ENCODE data around the gene CDH3.
"Not testable (repeated sequence)": the region's sequence is repeated elsewhere in the genome, so short reads cannot be mapped to it uniquely, and the experiment has no call there.

The CDH3 gene

GRCh38 chr16:68700831-68701230 is 55.7 kb downstream of the CDH3 start:
- DNase-seq (ENCODE audit: low read depth in 1 of 2, low spot score in 1 of 2): no peak

- peak; percentile 52 for DNase-seq (ENCODE audit: low read depth in 1 of 2, low spot score in 1 of 2)
Observed at GRCh38 chr16:68704232-68704867, 59.2 kb downstream of the CDH3 start.

- no peak for DNase-seq (ENCODE audit: low read depth in 1 of 2, low spot score in 1 of 2)
Observed at GRCh38 chr16:68707340-68708152, 62.4 kb downstream of the CDH3 start.

DNA sequence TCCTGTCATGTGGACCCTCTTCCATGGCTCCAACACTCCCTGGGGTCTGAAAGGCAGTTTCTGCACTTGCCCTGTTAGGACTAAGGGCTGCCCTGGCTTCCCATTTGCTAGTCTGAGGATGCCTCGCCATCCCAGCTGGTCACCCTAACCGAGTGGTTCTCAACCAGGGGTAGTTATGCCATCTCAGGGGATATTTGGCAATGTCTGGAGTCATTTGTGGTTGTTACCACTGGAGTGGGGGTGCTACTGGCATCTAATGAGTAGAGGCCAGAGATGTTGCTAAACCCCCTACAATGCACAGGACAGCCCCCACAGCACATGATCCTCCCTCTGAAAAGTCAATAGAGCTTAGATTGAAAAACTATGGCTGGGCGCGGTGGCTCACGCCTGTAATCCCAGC is 65.1 kb downstream of the CDH3 start:
- no peak for DNase-seq (ENCODE audit: low read depth in 1 of 2, low spot score in 1 of 2)

- no peak for DNase-seq (ENCODE audit: low read depth in 1 of 2, low spot score in 1 of 2)
Observed at GRCh38 chr16:68711421-68712139, 66.5 kb downstream of the CDH3 start.

- no peak for DNase-seq (ENCODE audit: low read depth in 1 of 2, low spot score in 1 of 2)
Observed at GRCh38 chr16:68713361-68713760, 68.3 kb downstream of the CDH3 start.

GRCh38 chr16:68715471-68715870 is 70.4 kb downstream of the CDH3 start:
- no peak for DNase-seq (ENCODE audit: low read depth in 1 of 2, low spot score in 1 of 2)

DNA sequence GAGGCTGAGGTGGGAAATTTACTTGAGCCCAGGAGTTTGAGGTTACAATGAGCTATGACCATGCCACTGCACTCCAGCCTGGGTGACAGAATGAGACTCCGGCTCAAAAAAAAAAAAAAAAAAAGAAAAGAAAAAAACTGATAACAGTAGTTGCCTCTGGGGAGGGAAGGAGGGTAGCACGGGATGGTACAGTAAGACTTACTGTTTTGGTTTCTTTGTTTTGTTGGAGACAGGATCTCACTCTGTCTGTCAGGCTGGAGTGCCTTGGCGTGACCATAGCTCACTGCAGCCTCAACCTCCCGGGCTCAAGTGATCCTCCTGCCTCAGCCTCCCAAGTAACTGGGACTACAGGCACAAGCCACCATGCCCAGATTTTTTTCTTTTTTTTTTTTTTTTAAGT is 71.4 kb downstream of the CDH3 start:
- DNase-seq (ENCODE audit: low read depth in 1 of 2, low spot score in 1 of 2): not testable (repeated sequence)

DNA sequence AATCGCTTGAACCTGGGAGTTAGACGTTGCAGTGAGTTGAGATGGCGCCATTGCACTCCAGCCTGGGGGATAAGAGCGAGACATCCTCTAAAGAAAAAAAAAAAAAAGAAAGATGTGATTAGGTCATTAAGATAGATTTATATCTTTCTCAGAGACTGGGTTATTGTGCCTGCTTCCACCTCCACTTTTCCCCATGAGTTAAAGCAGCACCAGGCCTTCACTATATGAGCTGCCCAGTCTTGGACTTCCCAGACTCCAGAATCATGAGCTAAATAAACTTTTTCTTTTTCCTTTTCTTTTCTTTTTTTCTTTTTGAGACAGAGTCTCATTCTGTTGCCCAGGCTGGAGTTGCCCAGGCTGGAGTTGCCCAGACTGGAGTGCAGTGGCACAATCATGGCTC is 72.6 kb downstream of the CDH3 start:
- no peak for DNase-seq (ENCODE audit: low read depth in 1 of 2, low spot score in 1 of 2)

DNA sequence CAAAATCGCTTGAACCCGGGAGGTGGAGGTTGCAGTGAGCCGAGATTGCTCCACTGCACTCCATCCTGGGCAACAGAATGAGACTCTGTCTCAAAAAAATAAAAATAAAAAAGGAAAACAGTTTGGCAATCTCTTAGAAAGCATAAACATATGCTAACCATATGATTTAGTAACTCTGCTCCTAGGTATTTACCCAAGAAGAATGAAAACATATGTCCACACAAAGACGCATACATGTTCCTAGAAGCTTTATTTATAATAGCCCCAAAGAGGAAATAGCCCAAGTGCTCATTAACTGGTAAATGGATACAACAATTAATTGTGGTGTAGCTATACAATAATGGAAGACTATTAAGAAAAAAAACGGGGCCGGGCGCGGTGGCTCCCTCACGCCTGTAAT is 73.5 kb downstream of the CDH3 start:
- DNase-seq (ENCODE audit: low read depth in 1 of 2, low spot score in 1 of 2): no peak

DNA sequence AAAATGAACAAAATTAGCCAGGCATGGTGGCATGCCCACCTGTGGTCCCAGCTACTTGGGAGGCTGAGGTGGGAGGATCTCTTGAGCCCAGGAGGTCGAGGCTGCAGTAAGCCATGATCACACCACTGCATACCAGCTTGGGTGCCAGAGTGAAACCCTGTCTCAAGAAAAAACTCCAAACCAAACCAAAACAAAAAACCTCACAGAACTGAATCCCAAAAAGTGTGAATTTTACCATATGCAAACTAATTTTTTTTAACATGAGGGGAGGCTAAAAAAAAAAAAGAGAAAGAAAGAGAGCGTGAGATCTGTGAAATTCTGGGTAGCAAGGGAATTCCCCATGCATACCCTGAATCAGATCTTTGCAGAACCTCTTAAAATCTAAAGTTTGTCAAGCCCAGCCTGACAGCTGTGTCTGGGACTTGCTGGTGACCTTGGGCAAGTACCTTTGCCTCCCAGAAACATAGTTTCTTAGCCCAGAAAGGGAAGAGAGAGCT is 74.9 kb downstream of the CDH3 start:
- DNase-seq (ENCODE audit: low read depth in 1 of 2, low spot score in 1 of 2): peak in 1 of 2 donors; percentile 11

DNA sequence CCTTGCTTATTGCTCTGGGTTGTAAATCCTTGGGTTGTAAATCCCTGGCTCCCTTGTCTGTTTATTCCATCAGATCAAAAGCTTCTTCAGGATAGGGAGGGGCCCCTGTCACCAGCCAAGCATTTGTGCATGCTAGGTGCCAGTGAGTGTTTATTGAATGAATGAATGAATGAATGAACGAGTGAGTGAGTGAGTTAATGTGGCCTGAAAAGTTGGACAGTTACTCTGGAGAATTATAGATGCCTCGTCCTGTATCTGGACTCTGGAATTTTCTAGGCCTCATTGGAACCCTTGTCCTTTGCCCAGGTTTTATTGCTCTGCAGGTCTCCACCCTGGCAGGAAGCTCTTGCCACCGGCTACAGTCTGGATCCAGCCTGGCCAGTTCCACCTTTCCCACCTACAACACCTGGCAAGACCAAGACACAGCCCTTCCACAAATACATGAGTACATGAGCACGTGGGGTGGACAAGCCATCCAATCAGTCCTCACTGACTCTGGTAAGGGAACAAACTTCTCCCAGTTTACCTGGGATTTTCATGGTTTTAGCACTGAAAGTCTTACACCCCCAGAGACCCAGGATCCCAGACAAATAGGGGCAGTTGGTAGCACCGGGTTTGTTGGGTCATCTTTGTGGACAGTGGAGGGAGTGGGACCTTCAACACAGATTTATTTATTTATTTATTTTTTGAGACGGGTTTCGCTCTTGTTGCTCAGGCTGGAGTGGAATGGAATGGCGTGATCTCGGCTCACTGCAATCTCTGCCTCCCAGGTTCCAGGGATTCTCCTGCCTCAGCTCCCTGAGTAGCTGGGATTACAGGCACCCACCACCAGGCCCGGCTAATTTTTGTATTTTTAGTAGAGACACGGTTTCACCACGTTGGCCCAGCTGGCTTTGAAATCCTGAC is 77.3 kb downstream of the CDH3 start:
- DNase-seq (ENCODE audit: low read depth in 1 of 2, low spot score in 1 of 2): no peak

DNA sequence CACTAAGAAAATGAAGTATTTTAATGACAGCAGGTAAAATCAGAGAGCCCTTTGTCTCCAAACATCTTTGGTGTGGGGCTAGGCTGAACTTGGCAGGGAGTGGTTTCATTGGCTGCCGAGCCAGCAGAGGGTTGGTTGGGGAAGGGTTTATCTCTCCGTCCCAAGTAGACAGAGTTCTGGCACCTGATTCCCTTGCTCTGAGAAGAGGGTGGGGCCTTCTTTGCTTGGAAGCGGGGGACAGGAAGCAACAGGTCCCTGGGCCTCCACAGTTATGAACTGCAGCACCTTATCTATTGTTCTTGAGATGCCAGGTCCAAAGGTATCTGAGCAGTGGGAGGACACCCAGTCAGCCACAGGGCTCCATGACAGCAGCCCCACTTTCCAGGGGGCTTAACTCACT is 79.7 kb downstream of the CDH3 start:
- no peak for DNase-seq (ENCODE audit: low read depth in 1 of 2, low spot score in 1 of 2)

DNA sequence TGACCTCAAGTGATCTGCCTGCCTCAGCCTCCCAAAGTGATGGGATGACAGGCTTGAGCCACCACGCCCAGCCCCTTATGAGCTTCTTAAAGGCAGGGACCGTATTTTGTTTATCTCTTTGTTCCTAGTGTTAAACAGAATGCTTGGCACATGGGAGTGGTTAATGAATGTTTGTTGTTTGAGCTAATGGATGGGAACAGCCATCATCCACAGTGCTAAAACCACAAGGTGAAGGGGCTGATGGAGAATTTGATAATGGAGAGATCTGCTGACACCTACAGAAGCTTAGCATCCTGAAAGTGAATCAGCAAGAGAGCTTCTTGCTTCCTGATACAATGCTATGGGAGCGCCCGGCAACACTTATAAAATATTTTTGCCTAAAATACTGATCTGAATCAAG is 83.4 kb downstream of the CDH3 start:
- no peak for DNase-seq (ENCODE audit: low read depth in 1 of 2, low spot score in 1 of 2)

GRCh38 chr16:68731637-68732036 is 86.5 kb downstream of the CDH3 start:
- DNase-seq (ENCODE audit: low read depth in 1 of 2, low spot score in 1 of 2): no peak

GRCh38 chr16:68732042-68732680 is 87.1 kb downstream of the CDH3 start:
- no peak for DNase-seq (ENCODE audit: low read depth in 1 of 2, low spot score in 1 of 2)

GRCh38 chr16:68732741-68733399 is 87.8 kb downstream of the CDH3 start:
- no peak for DNase-seq (ENCODE audit: low read depth in 1 of 2, low spot score in 1 of 2)

- DNase-seq (ENCODE audit: low read depth in 1 of 2, low spot score in 1 of 2): no peak
Observed at GRCh38 chr16:68733570-68733969, 88.5 kb downstream of the CDH3 start.

- DNase-seq (ENCODE audit: low read depth in 1 of 2, low spot score in 1 of 2): no peak
Observed at GRCh38 chr16:68734782-68735181, 89.7 kb downstream of the CDH3 start.

- DNase-seq (ENCODE audit: low read depth in 1 of 2, low spot score in 1 of 2): no peak
Observed at GRCh38 chr16:68736561-68736960, 91.5 kb downstream of the CDH3 start.

All from activated CD4-positive, alpha-beta T cell treated with anti-CD3 and anti-CD28 coated beads, Interleukin-2, amount 50 U/mL, for 24 hours (primary cell).